ENCODE data around the gene TNRC6B. TPM values are rescaled to one million over a fixed set of nuclear protein-coding genes. Genes with fewer than 3 reads are reported as not detected.
"Not testable (repeated sequence)": the region's sequence is repeated elsewhere in the genome, so short reads cannot be mapped to it uniquely, and the experiment has no call there.

The TNRC6B gene
- total RNA-seq, 2 donors from 2014 or later: 45.3 to 59.1 TPM

DNA sequence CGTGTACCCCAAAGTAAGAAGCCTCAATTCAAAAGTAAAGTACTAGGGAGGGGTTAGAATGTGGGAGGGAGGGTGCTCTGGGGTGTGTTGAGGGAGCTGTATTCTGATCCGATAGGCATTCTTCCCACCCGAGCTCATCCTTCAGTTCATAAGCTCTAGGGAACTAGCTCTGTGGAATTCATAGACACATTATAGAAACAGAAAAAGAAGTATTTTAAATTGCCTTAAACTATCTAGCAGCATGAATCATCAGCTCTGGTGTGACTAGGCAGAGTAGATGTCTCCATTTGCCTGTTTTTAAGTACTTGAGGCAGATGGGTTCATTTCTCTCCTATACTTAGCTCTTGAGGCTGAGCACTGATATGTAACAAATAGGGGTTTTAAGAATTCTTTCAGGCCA, 185.3 kb downstream of the TNRC6B start:
- Mint-ChIP-seq H3K27me3 (no peaks in the 10 kb centered on the region), H3K36me3 (ENCODE audit: low read depth) (peaks cover 100% of the 10 kb centered on the region), H3K27ac (no peak overlapping the region), H3K4me1 (peaks cover 6% of the 10 kb centered on the region), H3K4me3 (no peak overlapping the region), H3K9me3 (no peaks in the 10 kb centered on the region)
- ATAC-seq (replicated peaks): no peak

DNA sequence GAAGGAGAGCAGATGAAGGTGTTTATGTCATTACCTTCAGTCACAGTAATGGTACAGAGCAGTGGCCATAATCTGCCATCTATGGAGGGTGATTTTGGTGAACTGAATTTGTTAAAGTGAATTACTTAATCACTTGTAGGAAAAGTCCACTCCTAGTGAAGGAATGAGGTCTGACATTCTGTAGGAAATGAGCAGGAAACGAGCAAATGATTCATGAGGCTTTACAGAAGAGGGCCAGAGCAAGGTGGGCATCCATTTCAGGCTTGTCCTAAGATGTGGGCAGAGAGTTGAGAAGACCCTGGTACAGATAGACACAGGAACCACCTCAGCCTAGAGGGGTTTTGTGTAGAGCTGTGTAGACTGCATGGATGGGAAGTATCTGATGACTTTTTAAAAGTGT, 186.7 kb downstream of the TNRC6B start:
- H3K4me3 Mint-ChIP-seq: no peak overlapping the region
- peak overlapping the region; percentile 64 for H3K27ac Mint-ChIP-seq
- peaks cover 100% of the 10 kb centered on the region for H3K36me3 Mint-ChIP-seq (ENCODE audit: low read depth)
- H3K27me3 Mint-ChIP-seq: no peaks in the 10 kb centered on the region
- no peak for ATAC-seq (replicated peaks)
- no peaks in the 10 kb centered on the region for H3K9me3 Mint-ChIP-seq
- H3K4me1 Mint-ChIP-seq: peaks cover 6% of the 10 kb centered on the region

DNA sequence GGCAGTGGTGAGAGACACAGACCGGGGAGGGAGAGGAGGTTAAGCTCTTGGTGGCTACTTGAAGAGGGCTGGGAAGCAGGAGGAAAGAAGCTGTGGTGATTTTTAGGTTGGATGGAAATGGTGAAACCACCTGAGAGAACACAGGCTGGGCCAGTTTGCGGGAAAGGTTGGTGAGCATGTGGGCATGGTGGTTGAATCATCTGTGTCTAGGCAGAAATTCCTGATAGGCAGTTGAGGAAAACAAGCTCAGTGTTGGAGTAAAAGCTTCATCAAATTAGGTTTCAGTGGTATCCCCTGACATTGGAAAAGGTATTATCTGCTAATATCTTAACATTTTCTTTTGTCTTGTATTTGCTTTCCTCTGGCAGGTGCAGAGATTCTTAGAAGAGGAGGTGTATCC, 188.3 kb downstream of the TNRC6B start:
- Mint-ChIP-seq H3K36me3 (ENCODE audit: low read depth) (peaks cover 92% of the 10 kb centered on the region), H3K4me1 (peaks cover 6% of the 10 kb centered on the region), H3K27me3 (no peaks in the 10 kb centered on the region), H3K4me3 (no peak overlapping the region), H3K27ac (peak overlapping the region; percentile 64), H3K9me3 (no peaks in the 10 kb centered on the region)
- no peak for ATAC-seq (replicated peaks)

DNA sequence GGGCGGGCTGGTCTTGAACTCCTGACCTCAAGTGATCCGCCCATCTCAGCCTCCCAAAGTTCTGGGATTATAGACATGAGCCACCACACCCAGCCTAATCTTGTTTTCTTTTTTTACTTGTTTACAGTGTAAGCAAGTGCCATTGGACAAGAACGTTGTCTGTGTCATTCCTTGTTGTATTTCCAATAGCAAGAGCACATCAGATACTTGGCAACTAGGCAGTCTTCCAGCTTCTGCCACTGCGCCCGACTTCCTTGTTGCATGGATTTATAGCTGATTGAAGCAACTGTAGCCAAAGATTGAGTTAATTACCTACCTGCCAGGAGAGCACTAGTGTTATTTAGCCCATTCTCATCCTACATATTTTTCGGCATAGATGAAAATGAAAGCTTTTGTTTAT, 189.6 kb downstream of the TNRC6B start:
- H3K27me3 Mint-ChIP-seq: no peaks in the 10 kb centered on the region
- H3K36me3 Mint-ChIP-seq (ENCODE audit: low read depth): peaks cover 89% of the 10 kb centered on the region
- H3K4me1 Mint-ChIP-seq: peaks cover 11% of the 10 kb centered on the region
- ATAC-seq (replicated peaks): no peak
- no peaks in the 10 kb centered on the region for H3K9me3 Mint-ChIP-seq
- H3K4me3 Mint-ChIP-seq: no peak overlapping the region
- no peak overlapping the region for H3K27ac Mint-ChIP-seq

DNA sequence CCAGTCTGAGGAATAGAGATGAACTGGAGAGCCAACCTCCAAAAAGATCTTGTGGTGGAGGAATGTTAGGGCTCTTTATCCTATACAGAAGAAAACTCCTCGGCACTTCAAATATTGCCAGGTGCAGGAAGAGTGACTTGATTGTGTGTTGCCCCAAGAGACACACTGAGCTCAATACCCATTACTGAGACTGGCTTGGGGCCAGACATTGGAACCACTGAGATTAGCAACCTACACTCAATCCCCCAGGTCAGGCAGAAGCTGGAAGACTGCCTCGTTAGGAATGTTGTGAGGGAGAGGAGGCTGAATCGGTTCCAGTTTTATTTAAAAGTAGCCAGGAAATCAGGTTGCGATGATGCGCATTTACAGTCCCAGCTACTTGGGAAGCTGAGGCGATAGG, 190.3 kb downstream of the TNRC6B start:
- no peak for ATAC-seq (replicated peaks)
- Mint-ChIP-seq H3K4me1 (peaks cover 11% of the 10 kb centered on the region), H3K36me3 (ENCODE audit: low read depth) (peaks cover 89% of the 10 kb centered on the region), H3K4me3 (no peak overlapping the region), H3K27ac (no peak overlapping the region), H3K9me3 (no peaks in the 10 kb centered on the region), H3K27me3 (no peaks in the 10 kb centered on the region)

DNA sequence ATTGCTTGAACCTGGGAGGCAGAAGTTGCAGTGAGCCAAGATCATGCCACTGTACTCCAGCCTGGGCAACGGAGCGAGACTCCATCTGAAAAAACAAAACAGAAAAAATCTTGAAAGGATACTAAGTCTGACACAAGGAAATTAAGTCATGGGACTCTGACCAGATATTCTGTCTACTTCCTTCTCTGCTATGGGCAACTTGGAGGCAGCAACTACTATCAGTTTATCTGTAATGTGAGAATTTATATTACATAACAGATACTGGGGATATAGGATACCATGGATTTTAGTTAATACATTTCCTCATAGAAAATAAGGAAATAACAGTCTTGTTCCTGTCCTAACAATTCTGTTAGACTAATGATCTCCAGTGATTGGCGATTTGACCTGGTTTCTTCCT, 191.1 kb downstream of the TNRC6B start:
- peaks cover 86% of the 10 kb centered on the region for H3K36me3 Mint-ChIP-seq (ENCODE audit: low read depth)
- H3K4me1 Mint-ChIP-seq: peaks cover 11% of the 10 kb centered on the region
- H3K27me3 Mint-ChIP-seq: no peaks in the 10 kb centered on the region
- H3K27ac Mint-ChIP-seq: no peak overlapping the region
- no peak for ATAC-seq (replicated peaks)
- H3K9me3 Mint-ChIP-seq: no peaks in the 10 kb centered on the region
- no peak overlapping the region for H3K4me3 Mint-ChIP-seq

DNA sequence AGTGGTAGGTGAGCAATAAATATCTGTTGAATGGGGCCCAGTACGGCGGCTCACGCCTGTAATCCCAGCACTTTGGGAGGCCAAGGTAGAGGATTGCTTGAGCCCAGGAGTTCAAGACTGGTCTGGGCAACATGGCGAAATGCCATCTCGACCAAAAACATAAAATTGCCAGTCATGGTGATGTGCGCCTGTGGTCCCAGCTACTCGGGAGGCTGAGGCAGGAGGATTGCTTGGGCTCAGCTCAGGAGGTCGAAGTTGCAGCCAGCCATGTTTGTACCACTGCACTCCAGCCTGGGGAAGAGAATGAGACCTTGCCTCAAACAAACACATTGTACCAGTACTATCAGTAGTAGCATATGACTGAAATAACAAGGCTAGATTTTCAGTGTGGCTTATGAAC, 196.8 kb downstream of the TNRC6B start:
- ATAC-seq (replicated peaks): no peak
- H3K27ac Mint-ChIP-seq: no peak overlapping the region
- H3K9me3 Mint-ChIP-seq: no peaks in the 10 kb centered on the region
- no peaks in the 10 kb centered on the region for H3K27me3 Mint-ChIP-seq
- peaks cover 5% of the 10 kb centered on the region for H3K4me1 Mint-ChIP-seq
- peaks cover 28% of the 10 kb centered on the region for H3K36me3 Mint-ChIP-seq (ENCODE audit: low read depth)
- H3K4me3 Mint-ChIP-seq: no peak overlapping the region

DNA sequence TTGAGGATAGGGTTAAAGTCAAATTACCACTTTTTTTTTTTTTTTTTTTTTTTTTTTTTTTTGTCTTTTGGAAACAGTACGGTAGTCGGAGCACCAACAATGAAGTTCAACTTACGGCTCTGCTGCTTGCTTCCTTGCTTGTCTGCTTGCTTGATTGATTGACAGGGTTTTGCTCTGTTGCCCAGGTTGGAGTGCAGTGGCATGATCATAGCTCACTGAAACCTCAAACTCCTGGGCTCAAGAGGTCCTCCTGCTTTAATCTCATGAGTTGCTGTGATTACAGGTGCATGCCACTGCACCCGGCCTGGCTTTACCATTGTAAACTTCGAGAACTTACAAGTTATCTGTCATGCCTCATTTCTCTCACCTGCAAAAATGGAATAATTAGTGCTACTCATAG, 198.4 kb downstream of the TNRC6B start:
- Mint-ChIP-seq H3K27me3 (no peaks in the 10 kb centered on the region), H3K27ac (no peak overlapping the region), H3K36me3 (ENCODE audit: low read depth) (peaks cover 20% of the 10 kb centered on the region), H3K9me3 (no peaks in the 10 kb centered on the region), H3K4me1 (peaks cover 4% of the 10 kb centered on the region), H3K4me3 (no peak overlapping the region)
- ATAC-seq (replicated peaks): no peak

DNA sequence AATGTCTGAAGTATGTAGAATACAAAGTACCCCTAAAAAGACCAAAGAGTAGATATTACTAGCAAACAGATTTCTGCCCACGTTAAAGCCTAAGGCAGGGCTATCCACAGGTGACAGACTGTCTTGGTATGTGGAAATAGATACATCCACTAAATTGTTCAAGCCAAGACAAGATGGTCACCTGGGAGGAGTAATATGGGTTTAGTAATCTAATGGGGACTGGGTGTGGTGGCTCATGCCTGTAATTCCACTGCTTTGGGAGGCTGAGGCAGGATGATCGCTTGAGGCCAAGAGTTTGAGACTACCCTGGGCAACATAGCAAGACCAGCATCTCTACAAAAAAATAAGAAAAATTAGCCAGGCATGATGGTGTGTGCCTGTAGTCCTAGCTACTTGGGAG, 200.2 kb downstream of the TNRC6B start:
- ATAC-seq (replicated peaks): no peak
- H3K36me3 Mint-ChIP-seq (ENCODE audit: low read depth): peaks cover 6% of the 10 kb centered on the region
- H3K4me1 Mint-ChIP-seq: peaks cover 6% of the 10 kb centered on the region
- H3K27ac Mint-ChIP-seq: no peak overlapping the region
- no peak overlapping the region for H3K4me3 Mint-ChIP-seq
- H3K9me3 Mint-ChIP-seq: no peaks in the 10 kb centered on the region
- H3K27me3 Mint-ChIP-seq: no peaks in the 10 kb centered on the region

DNA sequence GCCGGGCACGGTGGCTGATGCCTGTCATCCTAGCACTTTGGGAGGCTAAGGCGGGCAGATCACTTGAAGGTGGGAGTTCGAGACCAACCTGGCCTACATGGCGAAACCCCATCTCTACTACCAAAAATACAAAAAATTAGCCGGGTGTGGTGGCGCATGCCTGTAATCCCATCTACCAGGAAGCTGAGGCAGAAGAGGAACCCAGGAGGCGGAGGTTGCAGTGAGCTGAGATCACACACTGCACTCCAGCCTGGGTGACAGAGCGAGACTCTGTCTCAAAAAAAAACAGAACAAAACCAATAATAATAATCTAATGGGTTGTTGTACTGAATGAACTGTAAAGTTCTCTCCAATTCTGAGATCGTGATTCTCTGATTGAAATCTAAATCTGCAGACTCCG, 200.7 kb downstream of the TNRC6B start:
- ATAC-seq (replicated peaks); H3K36me3 Mint-ChIP-seq (ENCODE audit: low read depth); H3K27ac Mint-ChIP-seq; H3K9me3 Mint-ChIP-seq; H3K4me3 Mint-ChIP-seq; H3K27me3 Mint-ChIP-seq; H3K4me1 Mint-ChIP-seq: not testable (repeated sequence)

DNA sequence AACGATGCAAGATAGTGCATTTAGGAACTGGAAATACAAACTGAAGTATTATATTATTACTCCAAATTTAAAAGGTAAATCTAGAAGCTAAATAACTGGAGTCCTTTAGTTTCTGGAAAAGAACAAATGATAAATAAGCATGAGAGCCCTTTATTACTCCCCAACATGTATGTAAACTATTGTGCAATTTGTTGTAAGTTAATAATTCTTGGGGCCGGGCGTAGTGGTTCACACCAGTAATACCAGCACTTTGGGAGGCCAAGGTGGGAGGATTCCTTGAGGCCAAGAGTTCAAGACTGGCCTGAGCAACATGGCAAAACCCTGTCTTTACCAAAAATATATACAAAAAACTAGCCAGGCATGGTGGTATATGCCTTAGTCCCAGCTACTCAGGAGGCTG, 203.7 kb downstream of the TNRC6B start:
- Mint-ChIP-seq H3K27ac (no peak overlapping the region), H3K4me3 (no peak overlapping the region), H3K9me3 (no peaks in the 10 kb centered on the region), H3K36me3 (ENCODE audit: low read depth) (no peaks in the 10 kb centered on the region), H3K27me3 (no peaks in the 10 kb centered on the region), H3K4me1 (peaks cover 27% of the 10 kb centered on the region)
- no peak for ATAC-seq (replicated peaks)

DNA sequence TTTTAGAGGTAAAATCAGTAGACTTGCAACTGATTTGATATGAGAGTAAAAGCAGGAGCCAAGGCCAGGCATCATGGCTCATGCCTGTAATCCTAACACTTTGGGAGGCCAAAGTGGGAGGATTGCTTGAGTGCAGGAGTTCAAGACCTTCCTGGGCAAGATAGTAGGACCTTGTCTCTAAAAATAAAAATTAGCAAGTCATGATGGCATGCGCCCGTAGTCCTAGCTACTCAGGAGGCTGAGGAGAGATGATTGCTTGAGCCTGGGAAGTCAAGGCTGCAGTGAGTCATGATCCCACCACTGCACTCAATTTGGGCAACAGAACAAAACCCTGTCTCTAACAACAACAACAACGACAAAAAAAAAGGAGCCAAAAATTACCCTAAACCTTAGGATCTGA, 206.2 kb downstream of the TNRC6B start:
- Mint-ChIP-seq H3K4me3 (no peak overlapping the region), H3K27me3 (no peaks in the 10 kb centered on the region), H3K9me3 (no peaks in the 10 kb centered on the region), H3K36me3 (ENCODE audit: low read depth) (no peaks in the 10 kb centered on the region), H3K27ac (peak overlapping the region; percentile 6), H3K4me1 (peaks cover 37% of the 10 kb centered on the region)
- ATAC-seq (replicated peaks): no peak

DNA sequence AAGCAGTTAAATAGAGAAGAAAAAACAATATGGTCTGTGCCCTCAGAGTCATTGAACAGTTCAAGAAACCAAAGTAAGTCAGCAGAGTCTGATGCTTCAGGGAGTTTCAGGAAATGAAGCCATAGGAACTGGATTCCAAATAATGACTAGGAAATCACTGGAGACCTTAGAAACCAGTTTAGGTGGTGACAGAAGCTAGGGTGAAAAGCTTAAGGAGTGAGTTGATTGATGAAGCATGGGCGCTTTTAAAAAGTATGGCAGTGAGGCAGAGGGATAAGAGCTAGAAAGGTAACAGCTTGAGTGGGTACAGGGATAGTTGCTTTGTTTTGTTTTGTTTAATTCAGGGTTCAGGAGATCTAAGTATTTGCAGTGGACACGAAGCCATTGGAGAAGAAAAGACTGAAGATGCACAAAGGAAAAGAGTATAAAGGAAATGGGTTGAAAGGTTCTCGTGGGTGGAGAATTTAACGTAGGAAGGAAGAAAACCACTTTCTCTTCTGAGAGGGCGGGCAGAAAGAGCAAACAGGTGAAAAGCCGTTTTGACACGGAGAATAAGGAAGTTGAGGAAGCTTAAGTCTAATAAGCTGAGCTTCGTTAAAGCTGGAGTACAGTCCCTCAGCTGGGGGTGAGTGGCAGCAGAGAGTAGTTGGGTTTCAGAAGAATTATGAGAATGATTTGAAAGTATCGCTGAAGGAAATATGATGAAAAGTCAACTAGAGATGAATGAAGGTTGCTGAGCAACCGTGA, 207.5 kb downstream of the TNRC6B start:
- Mint-ChIP-seq H3K9me3 (no peaks in the 10 kb centered on the region), H3K4me3 (peak overlapping the region; percentile 79), H3K4me1 (peaks cover 37% of the 10 kb centered on the region), H3K27ac (peak overlapping the region; percentile 62), H3K27me3 (no peaks in the 10 kb centered on the region), H3K36me3 (ENCODE audit: low read depth) (no peaks in the 10 kb centered on the region)
- peak; percentile 88 for ATAC-seq (replicated peaks)
